GM18508 (cell line): ENCODE data around the gene VIM.

Source experiments
- ATAC-seq: cut with Tn5 transposase; IDR thresholded peaks from one replicate; pipeline ENCODE4 v1.9.1; 2021; ENCODE audit warnings: moderate number of reproducible peaks; ENCODE audit not compliant: insufficient read depth, unreplicated experiment

The VIM gene

DNA sequence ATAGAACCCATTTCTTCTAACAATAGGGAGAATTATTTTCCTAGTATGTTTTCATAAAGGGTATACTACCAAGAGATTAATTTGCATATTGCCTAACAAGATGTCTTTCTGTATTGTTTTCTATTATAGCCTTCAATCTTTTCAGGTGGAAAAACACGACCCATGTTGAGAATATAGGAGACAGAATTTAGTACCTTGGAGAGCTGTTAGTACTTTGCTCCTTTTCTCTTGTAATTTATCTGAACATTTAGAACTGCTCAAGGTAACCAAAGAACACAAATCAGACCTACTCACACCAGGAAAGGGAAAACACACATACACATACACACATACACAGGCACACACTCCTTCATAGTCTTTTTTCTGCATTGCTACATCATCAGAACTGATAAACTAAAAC, 18.7 kb upstream of the VIM start:
- no peak for ATAC-seq

DNA sequence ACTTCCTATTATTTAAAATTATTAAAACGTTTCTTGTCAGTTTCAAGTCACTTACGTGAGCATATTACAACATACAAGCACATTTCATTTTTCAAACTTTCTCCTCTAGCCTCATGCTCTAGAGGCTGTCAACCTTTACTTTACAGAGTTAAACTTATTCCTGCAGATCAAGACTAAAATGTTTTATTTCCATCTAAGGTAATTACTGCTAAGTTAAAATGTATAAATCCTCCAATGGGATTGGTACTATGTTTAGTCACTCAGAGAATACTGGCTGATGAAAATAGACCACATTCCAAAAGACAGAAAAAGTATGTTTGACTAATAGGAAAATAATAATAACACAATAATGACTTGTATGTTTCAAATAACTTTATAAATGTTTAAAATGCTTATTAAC, 18.2 kb upstream of the VIM start:
- ATAC-seq, result no peak

DNA sequence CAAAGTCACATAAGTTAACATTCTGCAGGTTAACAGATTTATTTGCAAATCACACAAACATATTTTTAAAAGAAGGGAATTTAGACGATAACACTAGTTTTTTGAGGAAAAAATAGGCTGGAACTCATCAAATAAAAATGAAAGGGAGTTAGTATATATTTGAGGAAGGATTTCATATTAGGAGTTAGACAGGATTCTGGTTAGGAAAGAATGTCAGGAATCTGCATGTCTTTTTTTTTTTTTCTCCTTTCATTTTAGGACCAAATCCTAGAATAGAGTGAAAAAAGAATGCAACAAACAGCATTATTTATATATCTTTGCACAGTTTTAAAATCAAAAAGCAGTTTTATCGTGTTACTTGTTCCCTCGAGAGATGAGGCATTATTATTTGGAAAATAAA, 17.7 kb upstream of the VIM start:
- no peak for ATAC-seq

DNA sequence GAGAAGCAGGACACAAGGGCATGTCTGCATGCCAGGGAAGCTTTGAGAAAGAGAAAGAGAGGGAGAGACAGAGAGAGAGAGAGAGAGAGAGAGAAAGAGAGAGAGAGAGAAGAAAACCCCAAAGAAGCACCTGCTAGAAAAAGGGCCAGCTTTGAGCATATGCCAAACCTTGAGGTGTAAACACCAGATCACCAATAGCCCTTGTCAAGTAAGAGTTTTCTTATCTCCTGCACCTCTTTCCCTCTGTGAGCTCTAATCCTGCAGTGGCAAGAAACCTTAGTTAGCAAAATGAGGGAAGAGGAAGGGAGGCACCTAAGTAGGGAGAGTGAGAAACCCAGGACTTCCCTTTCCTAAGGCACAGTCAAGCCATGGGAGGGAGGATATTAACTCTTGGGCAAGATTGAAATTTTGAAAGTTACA, 15.2 kb upstream of the VIM start:
- ATAC-seq, result no peak

DNA sequence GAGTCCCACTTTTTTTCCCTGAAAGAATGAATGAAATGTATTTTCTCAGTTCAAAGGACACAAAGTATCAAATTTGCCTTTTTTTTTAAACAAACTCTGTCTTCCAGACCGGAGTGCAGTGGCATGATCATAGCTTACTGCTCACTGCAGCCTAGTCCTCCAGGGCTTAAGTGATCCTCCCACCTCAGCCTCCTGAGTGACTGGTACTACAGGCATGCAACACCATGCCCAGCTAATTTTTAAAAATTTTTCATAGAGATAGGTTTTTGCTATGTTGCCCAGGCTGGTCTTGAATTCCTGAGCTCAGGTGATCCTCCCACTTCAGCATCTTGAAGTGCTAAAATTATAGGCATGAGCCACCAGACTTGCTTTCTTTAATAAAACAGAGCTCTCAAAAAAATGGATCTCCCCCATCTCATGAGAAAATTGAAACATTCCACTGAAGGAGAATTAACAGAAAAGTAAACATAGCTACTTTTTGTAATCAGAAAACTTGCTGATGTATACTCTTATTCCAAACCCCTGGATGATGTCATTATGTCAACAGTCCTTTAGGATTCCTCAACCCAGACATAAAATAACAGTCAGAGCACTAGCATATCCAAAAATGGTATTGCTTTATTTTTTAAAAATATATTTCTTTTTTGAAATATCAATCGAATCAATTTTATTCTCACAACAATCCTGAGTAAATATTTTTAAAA, 14.2 kb upstream of the VIM start:
- ATAC-seq, result no peak

DNA sequence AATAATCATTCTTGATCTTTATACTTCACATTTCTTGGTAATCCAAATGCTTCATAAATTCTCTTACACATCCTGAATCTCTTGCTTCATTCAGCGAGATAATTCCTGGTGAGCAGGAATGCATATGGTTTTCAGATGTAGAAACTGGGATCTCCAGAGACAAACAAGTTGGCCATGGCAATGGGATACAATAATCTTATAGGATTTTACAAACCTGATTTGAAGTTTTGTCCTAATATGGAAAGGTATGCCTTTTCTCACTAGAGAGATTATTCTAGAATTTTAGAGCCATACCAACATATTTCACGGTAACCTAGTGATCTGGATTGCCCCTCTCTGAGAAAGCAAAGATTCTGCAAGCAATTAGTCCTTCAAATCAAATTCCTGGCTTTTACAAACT, 13.5 kb upstream of the VIM start:
- no peak for ATAC-seq

DNA sequence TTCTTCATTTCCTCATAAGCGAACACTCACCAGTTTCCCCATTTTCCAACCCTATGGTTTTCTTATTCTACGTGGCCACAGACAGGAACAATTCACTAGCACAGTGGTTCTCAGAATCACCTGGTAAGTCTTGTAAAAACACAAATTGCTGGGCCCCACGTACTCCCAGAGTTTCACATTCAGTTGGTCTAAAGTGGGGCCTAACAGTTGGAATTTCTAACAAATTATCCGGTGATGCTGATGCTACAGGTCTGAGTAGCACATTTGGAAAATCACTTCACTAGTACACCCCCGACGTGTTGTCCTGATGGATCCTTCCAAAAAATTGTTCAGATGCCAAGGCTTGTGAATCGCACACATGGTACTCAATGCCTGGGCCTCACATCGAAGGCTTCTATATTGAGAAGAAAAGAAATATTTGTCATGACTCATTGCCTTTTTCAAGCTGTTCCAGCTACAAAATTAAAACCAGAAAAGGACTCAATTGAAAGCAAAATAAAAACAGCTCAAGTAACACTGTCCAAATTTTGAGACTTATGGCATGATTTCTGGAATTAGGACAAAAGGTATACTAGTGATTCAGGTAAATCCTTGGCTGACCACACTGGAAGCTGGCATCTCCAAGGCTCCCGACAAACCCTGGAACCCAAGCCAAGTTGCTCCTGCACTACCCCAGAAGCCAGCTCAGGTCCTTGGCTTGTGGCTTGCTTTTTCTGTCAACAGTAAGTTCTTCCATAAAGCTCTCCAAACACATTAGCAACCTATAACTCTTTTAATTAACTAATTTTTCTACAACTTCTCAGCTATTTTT, 12.9 kb upstream of the VIM start:
- ATAC-seq, result no peak

DNA sequence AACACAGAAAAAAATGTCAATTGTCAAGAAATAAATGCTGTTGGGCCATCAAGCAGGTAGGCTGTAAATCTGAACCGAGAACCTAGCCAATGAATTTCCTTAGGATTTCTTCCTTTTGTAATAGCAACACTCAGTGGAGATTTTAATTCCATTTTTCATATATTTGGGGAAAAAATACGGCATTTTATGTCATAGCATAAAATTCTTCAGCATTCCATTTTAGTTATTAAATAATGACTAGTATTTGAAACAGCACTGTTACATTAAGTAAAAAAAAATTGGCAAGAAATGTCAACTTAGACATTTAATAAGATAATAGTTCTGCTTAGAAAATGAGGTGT, 12.3 kb upstream of the VIM start:
- ATAC-seq, result no peak

DNA sequence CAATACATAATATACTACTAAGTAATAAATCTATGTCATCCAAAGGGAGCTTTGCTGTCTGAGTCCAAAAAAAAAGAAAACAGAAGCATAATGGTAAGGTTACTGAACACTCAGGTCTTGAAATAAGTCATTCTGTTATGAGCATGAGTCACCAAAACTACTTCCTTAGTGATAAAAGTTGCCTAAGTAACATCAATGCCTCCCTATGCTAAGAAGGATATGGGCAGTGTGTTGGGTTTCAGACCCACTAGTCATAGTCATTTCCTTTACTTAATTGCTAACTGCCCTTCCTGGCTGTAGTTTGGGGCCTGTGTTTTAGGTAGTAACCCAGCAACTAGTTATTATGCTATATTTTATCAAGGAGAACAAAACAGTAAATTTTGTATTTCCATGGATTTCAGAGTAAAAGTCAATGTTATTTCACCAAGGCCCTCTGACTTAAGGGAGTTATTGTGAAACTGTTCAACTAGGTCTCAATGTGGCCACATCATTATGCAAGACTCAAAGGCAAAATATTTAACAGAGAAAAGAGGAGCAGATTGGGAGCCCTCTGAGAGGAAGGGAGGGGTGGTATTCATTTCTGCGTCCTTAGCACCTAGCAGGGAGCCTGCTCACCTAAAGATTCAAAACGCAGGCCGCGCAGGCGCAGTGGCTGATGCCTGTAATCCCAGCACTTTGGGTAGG, 11.7 kb upstream of the VIM start:
- peak; percentile 99 for ATAC-seq

DNA sequence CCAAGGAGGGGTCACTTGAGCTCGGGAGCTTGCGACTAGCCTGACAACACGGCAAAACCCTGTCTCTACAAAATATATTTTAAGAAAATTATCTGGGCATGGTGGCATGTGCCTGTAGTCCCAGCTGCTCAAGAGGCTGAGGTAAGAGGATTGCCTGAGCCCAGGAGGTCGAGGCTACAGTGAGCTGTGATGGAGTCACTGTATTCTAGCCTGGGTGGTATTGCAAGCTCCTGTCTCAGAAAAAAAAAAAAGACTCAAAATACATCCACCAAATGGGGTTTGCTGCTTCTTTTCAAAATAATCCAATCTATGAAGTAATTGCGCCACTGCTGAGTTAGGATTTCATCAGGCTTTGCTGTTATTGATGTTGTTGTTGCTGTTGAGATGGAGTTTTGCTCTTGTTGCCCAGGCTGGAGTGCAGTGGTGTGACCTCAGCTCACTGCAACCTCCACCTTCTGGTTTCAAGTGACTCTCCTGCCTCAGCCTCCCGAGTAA, 11.1 kb upstream of the VIM start:
- ATAC-seq, result no peak

DNA sequence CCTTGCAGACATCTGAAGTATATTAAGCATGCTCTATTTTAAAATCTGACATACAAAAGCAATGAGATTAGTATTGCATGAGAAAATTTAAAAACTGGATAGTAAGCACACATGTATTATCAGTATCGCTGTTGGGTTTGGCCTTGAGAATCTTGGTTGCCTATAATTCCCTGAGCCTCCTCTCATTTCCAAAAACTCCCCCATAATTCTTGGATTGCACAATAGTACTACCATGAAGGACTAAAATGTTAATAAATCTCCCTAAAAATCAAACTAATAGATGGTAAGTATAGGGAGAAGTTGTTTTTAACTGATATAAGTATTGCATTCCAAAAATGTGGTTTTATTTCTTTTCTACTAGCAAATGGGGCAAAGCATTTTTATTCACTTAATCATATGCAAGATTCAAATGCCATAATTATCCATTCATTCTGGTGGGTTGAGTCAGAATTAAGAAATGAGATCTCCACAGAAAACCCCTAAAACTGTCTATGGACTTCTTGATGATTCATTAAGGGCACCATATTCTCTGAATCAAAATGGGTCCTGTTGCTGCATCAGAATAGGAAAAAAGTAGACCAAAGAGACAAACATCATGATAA, 10.3 kb upstream of the VIM start:
- ATAC-seq, result no peak

DNA sequence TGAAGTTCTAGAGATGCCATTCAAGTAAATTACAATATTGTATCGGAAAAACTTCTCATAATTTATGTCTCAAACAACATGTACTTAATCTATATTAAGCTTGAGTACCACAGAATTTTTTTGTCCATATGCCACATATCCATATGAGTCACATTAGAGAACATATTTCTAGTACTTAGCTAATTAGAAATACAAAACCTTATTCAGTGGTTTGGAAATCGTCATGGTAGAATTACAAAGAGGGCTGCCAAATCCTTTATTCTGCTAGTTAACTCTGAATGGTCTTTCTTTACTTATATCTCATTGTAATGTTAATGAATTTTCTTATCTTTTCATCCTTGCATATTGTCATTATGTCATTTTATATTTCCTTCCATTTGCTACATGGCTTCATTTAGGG, 9.0 kb upstream of the VIM start:
- no peak for ATAC-seq

DNA sequence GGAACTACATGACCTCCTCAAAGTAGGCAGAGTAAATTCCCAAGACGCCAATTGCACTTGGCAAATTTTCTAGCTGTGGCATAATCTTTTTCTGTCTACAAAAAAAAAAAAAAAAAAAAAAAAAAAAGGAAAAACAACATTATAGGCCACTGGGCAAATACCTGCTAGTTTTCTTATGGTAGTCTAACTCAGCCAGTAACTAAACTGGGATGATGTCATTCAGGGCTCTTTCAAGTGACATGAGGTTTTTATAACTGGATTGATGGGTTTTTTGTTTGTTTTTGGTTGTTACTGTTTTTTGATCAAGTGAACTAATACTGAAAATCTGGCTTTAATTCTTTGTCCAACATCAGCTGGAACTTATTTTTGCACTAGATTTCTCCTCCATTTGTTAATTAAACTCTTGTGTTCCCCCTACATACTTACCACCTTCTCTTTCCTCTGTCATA, 7.4 kb upstream of the VIM start:
- no peak for ATAC-seq

DNA sequence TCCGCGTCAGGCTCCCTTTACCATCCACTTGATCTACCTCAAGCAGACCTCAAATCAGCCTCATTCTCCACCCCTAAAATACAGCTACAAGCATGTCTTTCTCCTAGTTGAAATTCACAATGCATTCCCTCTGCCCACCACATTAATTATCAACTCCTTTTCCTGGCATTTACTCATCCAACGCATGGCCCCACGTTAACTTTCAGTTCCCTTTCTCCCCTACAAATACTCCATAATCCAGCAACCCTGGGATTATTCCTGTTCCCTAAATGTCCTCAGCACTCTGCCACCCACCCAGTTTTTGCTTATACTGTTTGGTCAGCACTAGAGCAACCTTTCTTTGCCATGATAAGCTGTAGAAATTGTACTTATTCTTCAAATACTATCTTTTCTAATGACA, 5.7 kb upstream of the VIM start:
- ATAC-seq, result no peak

DNA sequence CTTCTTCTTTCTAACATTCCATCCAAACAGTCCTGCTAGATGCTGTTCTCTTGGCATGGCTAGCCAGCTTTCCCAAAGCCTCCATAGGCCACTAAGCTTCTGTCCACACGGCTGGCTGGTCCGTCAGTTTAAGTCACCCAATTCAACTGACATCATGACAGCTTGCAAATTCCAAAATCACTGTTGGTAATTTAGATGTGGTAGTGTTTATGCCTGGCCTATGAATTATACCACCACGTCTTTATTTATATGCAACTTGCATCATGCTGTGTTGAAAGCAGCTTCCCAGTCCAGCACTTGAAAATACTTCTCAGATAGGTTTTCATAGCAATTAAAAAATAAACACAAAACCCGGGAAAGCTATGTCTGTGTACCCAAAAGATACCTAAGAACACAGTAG, 2.2 kb upstream of the VIM start:
- ATAC-seq, result no peak

DNA sequence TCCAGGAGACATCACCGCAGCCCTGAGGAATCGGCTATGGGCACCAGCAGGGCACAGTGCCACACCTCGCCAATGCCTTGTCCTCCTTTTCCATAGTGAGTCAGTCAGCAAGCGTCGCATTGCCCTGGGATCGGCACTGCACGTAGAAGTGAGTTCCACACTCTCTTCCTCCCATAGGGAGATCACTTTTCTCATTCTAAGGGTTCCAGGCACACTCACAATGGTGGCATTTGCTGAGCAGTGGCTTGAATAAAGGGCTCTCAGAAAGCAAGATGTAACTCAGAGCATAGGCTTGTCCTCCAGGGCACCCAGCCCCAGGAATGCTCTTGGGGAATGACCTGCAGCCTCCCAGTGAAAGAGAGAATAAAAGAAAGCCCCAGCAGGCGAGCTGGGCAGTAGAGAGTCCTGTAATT, 1.1 kb upstream of the VIM start:
- no peak for ATAC-seq

DNA sequence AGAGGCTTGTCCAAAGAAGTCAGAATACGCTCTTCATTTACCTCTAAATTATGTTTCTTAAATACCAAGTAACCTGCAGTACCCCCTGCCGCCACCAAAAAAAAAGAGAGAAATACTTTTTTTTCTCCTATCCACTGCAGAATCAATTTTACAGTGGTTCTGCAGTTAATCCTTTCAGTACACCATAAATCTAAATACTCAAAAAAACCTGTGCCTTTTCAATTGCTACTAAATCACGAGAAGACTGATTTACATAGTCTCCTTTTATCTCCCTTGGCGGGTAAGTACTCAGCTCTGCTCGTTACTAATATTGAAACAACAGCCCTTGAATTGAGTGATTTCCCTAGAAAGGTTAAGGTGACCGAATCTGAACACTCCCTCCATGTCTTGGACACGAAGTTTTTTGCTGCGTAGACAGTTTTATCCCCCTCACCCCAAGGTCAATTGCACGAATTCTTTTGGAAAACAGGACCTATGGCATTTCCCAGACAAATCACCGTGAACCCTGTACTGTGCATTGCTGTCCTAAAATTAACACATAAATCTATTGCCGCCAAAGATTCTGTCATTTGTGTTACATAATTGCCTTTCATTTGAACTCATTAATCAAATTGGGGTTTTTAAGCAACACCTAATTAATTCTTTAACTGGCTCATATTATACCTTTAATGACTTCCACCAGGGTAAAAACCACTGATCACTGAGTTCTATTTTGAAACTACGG, 512 bp upstream of the VIM start:
- no peak for ATAC-seq

DNA sequence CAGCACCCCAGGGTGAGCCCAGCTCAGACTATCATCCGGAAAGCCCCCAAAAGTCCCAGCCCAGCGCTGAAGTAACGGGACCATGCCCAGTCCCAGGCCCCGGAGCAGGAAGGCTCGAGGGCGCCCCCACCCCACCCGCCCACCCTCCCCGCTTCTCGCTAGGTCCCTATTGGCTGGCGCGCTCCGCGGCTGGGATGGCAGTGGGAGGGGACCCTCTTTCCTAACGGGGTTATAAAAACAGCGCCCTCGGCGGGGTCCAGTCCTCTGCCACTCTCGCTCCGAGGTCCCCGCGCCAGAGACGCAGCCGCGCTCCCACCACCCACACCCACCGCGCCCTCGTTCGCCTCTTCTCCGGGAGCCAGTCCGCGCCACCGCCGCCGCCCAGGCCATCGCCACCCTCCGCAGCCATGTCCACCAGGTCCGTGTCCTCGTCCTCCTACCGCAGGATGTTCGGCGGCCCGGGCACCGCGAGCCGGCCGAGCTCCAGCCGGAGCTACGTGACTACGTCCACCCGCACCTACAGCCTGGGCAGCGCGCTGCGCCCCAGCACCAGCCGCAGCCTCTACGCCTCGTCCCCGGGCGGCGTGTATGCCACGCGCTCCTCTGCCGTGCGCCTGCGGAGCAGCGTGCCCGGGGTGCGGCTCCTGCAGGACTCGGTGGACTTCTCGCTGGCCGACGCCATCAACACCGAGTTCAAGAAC, 1.1 kb downstream of the VIM start:
- peak; percentile 1 for ATAC-seq

DNA sequence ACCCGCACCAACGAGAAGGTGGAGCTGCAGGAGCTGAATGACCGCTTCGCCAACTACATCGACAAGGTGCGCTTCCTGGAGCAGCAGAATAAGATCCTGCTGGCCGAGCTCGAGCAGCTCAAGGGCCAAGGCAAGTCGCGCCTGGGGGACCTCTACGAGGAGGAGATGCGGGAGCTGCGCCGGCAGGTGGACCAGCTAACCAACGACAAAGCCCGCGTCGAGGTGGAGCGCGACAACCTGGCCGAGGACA, 1.6 kb downstream of the VIM start:
- ATAC-seq, result peak; percentile 0
